AG10803 (cell line): ENCODE data around the gene FHAD1.
"Not testable (repeated sequence)": the region's sequence is repeated elsewhere in the genome, so short reads cannot be mapped to it uniquely, and the experiment has no call there.

Source experiments
- DNase-seq: peaks from one replicate; pipeline ENCODE4 v3.0.0; 2010; ENCODE audit warnings: low read depth
- H3K4me3 ChIP-seq: 2 replicates; pipeline ENCODE4 v1.5.1; 2011; ENCODE audit warnings: mild to moderate bottlenecking, low read length, control low read depth
- CTCF ChIP-seq: conservative IDR thresholded peaks from 2 replicates; pipeline ENCODE4 v1.5.1; 2011; ENCODE audit warnings: mild to moderate bottlenecking, low read length, control low read depth, inconsistent platforms

FHAD1 gene

GRCh38 chr1:15304708-15305467, 57.9 kb downstream of the FHAD1 start:
- H3K4me3 ChIP-seq, result no peak overlapping the region
- peak; percentile 66 for TF ChIP-seq CTCF
- peak; percentile 16 for DNase-seq

GRCh38 chr1:15305468-15305770, 58.4 kb downstream of the FHAD1 start:
- no peak overlapping the region for H3K4me3 ChIP-seq
- no peak for TF ChIP-seq CTCF
- DNase-seq, result peak; percentile 66

GRCh38 chr1:15306352-15306751, 59.3 kb downstream of the FHAD1 start:
- H3K4me3 ChIP-seq, DNase-seq: not testable (repeated sequence)

- DNase-seq, result no peak
- no peak for TF ChIP-seq CTCF
These were observed 61.1 kb downstream of the FHAD1 start for GRCh38 chr1:15308135-15308534.

GRCh38 chr1:15308621-15309027, 61.6 kb downstream of the FHAD1 start:
- no peak for DNase-seq
- no peak overlapping the region for H3K4me3 ChIP-seq
- TF ChIP-seq CTCF, result no peak

More at GRCh38 chr1:15308135-15308534, 61.1 kb downstream of the FHAD1 start:
- no peak overlapping the region for H3K4me3 ChIP-seq

- no peak for TF ChIP-seq CTCF
- no peak overlapping the region for H3K4me3 ChIP-seq
- no peak for DNase-seq
These were observed 62.7 kb downstream of the FHAD1 start for GRCh38 chr1:15309687-15310086.

- no peak overlapping the region for H3K4me3 ChIP-seq
- DNase-seq, result no peak
- TF ChIP-seq CTCF, result no peak
These were observed 63.5 kb downstream of the FHAD1 start for GRCh38 chr1:15310544-15310943.
